Heart left ventricle (tissue), 13 donors: Measurements from ENCODE around the gene GHR.

Experiments used
- CTCF ChIP-seq, 12 donors: fragments of 200-600 bp; sonication (generic) in 4 of 12; IDR thresholded peaks; one replicate each; pipeline versions ENCODE4 v1.5.0 to v1.8.0; 2018 to 2022; ENCODE audit warnings: antibody characterized with exemption in 12 of 12, mild to moderate bottlenecking in 5 of 12
- POLR2A ChIP-seq, 2 donors: fragments of 450-650 bp; IDR thresholded peaks; one replicate each; pipeline ENCODE4 v1.6.1; 2017; ENCODE audit warnings: antibody characterized with exemption in 2 of 2, mild to moderate bottlenecking in 2 of 2, moderate library complexity in 2 of 2
- donor health status: ischemic (EF 13 %, LVEDD 7.1; RV severe dilation, severe dysfunction).
- donor health status: DM: no; HTN: yes; CAD: no.
- donor health status: DM: no; HTN: no; CAD: no.
- donor health status: ischemic (EF 25% LVEDD 6.9; RV normal size, moderate dysfunction).
- donor health status: ischemic (EF 25% LVEDD 5.7; RV mildly dilated, moderate dysfunction).
- donor health status: ischemic (EF 35%, LVEDD 5.7; RV mildly dilated, moderate dysfunction).
- donor health status: nonischemic (EF 11% LVEDD 7.7; RV severe dilation, severe dysfunction).
- donor health status: DM: yes; HTN: yes; CAD: no.
- donor health status: PGD.
- donor health status: ischemic (EF 29% LVEDD 5.4; RV normal size, mild dysfunction).
- donor health status: nonischemic (EF 23%, LVEDD 6.1; RV moderate dilation, normal function).

- TF ChIP-seq CTCF (IDR thresholded peaks at IDR 0.05) (no peak), POLR2A (IDR thresholded peaks at IDR 0.05) (no peak)
Observed at GRCh38 chr5:42718591-42718990, 295.4 kb downstream of the GHR start.
